Measurements from ENCODE around the gene HMG20B. TPM values are rescaled to one million over a fixed set of nuclear protein-coding genes. Genes with fewer than 3 reads are reported as not detected.

HMG20B gene
- total RNA-seq, 1 experiment from 2014 or later, result 186 TPM

DNA sequence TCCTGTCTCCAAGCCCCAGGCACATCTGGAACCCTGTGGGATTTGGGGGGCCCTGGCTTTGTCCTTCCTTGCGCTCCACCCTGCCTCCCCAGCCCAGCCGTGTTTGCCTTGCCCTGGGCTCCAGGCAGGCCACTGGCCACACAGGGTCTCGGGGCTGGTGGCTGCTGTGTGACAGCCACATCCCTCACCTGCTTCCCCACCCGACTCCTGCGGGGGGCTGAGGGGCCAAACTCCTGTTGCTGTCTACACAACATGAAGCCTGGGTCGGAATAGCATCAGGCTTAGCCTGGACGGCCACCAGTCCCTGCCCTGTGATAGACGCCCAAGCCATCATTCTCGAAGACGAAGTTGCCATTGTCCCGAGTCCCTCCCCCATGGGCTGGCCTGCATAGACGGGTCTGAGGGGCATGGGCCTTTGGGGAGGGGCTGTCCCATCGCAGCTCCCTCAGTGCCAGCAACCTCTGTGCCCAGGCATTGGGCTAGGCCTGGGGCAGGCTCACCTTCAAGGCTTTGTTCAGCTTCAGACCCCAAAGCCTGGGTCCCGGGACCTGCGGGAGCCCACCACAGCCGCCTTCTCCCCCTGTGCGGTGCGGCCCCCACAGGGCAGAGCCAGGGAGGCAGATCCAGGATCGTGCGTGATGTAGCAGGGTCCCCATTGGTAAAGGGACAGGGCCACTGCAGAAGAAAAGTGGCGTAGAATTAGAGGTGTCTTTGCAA is 49.2 kb upstream of the HMG20B start:
- Histone ChIP-seq H3K9me2 (ENCODE audit: insufficient read depth) (no peaks in the 10 kb centered on the region), H4K20me1 (ENCODE audit: insufficient read depth) (no peaks in the 10 kb centered on the region), H3K4me3 (replicated peaks in 1 of 2; ENCODE audit: low read depth in 1 of 2, low read length in 2 of 2) (no peak overlapping the region), H3K36me3 (ENCODE audit: control insufficient read depth in 1 of 2, insufficient read depth in 2 of 2, low read length in 2 of 2) (peaks cover 13 to 16% of the 10 kb centered on the region in 2 experiments; a peak in 3 of 4 replicates), H3K27me3 (ENCODE audit: insufficient read depth, low read length) (no peaks in the 10 kb centered on the region), H3K9me3 (ENCODE audit: control insufficient read depth in 1 of 2, insufficient read depth in 1 of 2, low read depth in 1 of 2, low read length in 2 of 2) (no peaks in the 10 kb centered on the region), H3K79me2 (ENCODE audit: insufficient read depth, low read length) (peaks cover 36% of the 10 kb centered on the region), H2AFZ (ENCODE audit: low read depth, low read length, poor library complexity, severe bottlenecking) (no peak overlapping the region), H3K9ac (ENCODE audit: low read length) (no peak overlapping the region), H3K4me1 (ENCODE audit: control insufficient read depth in 1 of 2, insufficient read depth in 2 of 2, low read length in 2 of 2) (peaks cover 0 to 13% of the 10 kb centered on the region in 2 experiments; a peak in 1 of 4 replicates), H3K4me2 (ENCODE audit: low read length) (no peak overlapping the region), H3K27ac (ENCODE audit: low read depth, low read length) (no peak overlapping the region)
- ChIA-PET CTCF (no interaction called here), POLR2A (no interaction called here), RAD21 (ENCODE audit: low non-redundant PET in 1 of 2, low total read pairs in 2 of 2, uncharacterized antibody in 2 of 2, unreplicated experiment in 2 of 2) (no interaction called here)
- no peak for ATAC-seq
- no peak for TF ChIP-seq TCF7L2 (IDR thresholded peaks at IDR 0.05; ENCODE audit: borderline replicate concordance, extremely low read depth, insufficient read depth, insufficient read length)
- no peak for TF ChIP-seq JUND (IDR thresholded peaks at IDR 0.05)
- no peak for TF ChIP-seq CEBPB (IDR thresholded peaks at IDR 0.05; ENCODE audit: low read depth)
- TF ChIP-seq SRF (IDR thresholded peaks at IDR 0.05; ENCODE audit: low read depth), result no peak
- no peak for TF ChIP-seq YY1 (IDR thresholded peaks at IDR 0.05; ENCODE audit: extremely low read depth, insufficient replicate concordance, low read depth, low read length)
- TF ChIP-seq, protein P1, sequence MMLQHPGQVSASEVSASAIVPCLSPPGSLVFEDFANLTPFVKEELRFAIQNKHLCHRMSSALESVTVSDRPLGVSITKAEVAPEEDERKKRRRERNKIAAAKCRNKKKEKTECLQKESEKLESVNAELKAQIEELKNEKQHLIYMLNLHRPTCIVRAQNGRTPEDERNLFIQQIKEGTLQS (IDR thresholded peaks at IDR 0.05), result no peak
- TF ChIP-seq CBX3 (IDR thresholded peaks at IDR 0.05; ENCODE audit: low read depth), result no peak
- TF ChIP-seq EZH2phosphoT487 (IDR thresholded peaks at IDR 0.05; ENCODE audit: borderline replicate concordance), result no peak
- no peak for TF ChIP-seq POLR2AphosphoS5 (IDR thresholded peaks at IDR 0.05; ENCODE audit: low read depth, low read length)
- TF ChIP-seq ELF1 (IDR thresholded peaks at IDR 0.05; ENCODE audit: borderline replicate concordance, low read depth), result no peak
- no peak for TF ChIP-seq SP1 (IDR thresholded peaks at IDR 0.05; ENCODE audit: low read depth)
- TF ChIP-seq ZFX (IDR thresholded peaks at IDR 0.05), result no peak
- no peak for TF ChIP-seq EZH2 (IDR thresholded peaks at IDR 0.05)
- TF ChIP-seq, protein P2, sequence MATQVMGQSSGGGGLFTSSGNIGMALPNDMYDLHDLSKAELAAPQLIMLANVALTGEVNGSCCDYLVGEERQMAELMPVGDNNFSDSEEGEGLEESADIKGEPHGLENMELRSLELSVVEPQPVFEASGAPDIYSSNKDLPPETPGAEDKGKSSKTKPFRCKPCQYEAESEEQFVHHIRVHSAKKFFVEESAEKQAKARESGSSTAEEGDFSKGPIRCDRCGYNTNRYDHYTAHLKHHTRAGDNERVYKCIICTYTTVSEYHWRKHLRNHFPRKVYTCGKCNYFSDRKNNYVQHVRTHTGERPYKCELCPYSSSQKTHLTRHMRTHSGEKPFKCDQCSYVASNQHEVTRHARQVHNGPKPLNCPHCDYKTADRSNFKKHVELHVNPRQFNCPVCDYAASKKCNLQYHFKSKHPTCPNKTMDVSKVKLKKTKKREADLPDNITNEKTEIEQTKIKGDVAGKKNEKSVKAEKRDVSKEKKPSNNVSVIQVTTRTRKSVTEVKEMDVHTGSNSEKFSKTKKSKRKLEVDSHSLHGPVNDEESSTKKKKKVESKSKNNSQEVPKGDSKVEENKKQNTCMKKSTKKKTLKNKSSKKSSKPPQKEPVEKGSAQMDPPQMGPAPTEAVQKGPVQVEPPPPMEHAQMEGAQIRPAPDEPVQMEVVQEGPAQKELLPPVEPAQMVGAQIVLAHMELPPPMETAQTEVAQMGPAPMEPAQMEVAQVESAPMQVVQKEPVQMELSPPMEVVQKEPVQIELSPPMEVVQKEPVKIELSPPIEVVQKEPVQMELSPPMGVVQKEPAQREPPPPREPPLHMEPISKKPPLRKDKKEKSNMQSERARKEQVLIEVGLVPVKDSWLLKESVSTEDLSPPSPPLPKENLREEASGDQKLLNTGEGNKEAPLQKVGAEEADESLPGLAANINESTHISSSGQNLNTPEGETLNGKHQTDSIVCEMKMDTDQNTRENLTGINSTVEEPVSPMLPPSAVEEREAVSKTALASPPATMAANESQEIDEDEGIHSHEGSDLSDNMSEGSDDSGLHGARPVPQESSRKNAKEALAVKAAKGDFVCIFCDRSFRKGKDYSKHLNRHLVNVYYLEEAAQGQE (IDR thresholded peaks at IDR 0.05; ENCODE audit: low read depth), result no peak
- no peak for TF ChIP-seq SIN3A (IDR thresholded peaks at IDR 0.05; ENCODE audit: low read depth)
- TF ChIP-seq ZNF274 (IDR thresholded peaks at IDR 0.05; ENCODE audit: low read depth, low read length), result no peak
- TF ChIP-seq ZBTB33 (IDR thresholded peaks at IDR 0.05; ENCODE audit: extremely low read depth, insufficient replicate concordance, low read length), result no peak
- no TSS peak for BruUV-seq (replicated peaks)
- intact Hi-C loops (cut with micrococcal nuclease), result no loop called here
- no peak for DNase-seq (ENCODE audit: low read depth, low spot score)

All from HCT116 (cell line).